ENCODE measurements around the gene BCCIP.

Gene BCCIP

DNA sequence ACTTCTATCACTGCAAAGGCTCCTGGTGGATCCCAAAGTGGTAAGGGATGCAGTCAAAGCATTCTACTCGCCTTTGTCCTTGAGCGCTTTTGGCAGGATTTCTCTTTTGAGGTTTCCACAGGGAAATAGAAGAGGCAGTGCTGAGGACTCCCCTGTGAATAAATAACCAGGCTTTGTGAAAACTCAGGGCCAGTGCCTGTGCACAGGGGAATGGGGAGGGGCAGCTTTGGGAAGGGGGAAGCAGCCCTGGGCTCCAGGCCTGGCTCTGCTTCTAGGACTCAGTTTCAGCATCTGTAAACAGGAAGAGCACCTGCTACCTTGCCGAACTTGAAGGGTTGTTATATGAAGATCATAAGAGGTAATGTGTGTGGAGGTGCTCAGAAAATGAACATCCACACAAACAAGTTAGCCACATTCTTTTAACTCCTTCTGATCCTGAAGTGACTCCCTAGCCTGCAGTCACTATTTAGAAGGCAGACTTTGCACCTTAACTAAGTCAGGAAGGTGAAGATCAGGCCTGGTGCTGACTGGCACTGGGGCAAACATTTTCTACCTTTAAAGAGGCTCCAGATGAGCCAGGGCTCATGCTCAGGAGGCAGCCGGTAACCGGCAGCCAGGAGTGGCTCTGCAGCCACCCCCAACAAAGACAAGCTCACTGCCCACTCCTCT is 25.2 kb upstream of the BCCIP start:
- DNase-seq: no peak

DNA sequence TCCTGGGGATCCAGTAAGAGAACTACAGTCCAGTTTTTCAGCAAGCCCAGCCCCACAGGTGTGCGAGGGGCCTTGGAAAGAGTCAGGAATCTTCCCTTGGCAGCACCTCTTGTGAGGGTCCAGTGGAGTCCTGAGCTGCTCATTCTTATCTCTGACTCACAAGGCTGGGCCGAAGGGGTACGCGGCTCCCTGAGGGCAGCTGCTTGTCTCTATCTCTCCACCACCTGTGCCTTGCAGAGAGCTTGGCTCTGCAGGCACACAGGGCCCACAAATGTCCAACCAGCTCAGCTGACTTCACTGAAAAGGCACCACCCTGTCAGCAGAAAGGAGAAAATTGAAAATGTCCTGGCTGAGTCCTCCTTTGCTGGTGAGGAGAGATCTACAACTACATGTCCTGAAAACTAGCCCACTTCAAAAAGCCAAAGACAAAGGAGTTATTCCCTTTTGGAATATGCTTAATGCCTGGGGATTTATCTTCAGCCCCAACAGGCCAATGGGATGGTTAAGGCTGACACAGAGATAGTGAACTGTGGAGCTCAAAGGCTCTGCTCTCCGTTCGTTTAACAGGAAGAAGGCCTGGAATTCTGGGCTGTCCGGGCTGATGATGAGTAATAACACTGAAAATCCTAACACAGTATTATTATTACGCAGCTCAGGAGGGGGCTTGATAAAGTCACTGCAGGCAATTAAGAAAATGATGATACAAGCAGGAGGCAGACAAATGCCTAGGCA is 23.7 kb upstream of the BCCIP start:
- DNase-seq: no peak

DNA sequence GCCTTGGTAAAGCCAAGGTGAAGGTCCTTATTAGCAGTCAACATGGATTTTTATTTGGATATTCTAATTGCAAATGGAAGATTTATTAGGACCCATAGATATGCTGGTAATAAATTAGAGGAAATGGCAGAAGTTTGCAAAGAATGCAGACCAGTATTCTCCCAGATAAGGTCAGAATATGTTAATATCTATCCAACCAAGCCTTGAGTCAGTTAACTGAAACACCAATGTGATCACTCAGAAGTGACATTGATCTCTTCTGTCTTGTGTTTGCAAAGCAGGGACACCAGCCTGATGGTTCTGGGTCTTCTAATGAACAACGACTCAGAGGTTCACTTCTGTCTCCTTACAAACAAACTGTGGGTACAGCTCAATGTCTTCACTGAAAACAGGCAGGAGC is 21.8 kb upstream of the BCCIP start:
- no peak for DNase-seq

DNA sequence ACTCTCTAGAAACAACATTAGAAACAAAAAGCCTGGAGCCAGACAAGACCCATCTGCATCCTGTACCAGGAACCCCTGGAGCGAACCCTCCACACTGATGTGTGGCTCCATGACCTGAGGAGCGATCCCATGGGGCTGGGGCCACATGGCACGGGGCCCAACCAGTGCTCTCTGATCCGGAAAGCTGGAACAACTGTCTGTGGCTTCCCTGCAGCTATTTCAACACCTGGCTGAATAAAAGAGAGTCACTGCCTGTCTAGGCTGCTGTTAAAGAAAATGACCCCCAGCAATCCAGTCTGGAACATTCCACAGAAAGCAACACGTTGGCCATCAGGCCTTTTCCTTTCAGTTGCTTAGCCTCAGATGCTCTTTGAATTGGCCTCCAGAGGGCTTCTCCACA is 21.2 kb upstream of the BCCIP start:
- DNase-seq: no peak

DNA sequence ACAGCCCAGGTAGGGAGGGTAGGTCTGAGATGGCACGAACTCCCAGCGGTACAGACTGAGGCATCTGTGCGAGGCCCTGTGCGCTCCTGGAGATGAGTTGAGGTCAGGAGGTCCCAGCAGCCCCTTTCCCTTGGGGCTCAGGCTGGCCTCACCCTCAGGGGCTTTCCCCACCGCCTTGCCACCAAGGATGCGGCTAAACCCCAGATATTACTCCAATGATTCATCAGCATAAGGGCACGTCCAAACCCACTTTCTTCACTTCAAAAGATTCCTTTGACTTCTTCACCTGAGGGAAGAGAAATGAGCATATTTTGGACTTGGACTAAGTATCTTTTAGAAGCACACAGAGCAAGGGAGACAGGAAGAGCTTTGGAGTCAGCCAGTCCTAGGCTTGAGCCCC is 20.6 kb upstream of the BCCIP start:
- DNase-seq: no peak

DNA sequence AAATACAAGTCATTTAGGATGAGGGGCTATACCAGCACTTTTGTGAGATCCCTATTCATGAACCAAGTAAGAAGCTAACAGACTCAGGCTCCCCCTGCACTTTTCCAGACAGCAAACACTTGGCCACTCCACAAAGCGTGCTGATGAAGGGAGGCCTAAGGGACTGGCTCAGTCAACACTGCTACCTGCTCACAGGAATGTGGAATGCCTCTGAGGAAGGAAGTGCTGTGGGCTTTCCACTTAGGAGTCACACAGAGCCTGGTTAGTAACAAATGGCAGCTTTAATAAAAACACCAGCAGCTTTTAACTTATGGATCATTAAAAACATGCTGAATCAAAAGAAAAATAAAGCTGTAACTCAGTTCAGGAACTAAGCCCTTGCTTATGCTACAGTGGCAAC is 15.3 kb upstream of the BCCIP start:
- DNase-seq: no peak

DNA sequence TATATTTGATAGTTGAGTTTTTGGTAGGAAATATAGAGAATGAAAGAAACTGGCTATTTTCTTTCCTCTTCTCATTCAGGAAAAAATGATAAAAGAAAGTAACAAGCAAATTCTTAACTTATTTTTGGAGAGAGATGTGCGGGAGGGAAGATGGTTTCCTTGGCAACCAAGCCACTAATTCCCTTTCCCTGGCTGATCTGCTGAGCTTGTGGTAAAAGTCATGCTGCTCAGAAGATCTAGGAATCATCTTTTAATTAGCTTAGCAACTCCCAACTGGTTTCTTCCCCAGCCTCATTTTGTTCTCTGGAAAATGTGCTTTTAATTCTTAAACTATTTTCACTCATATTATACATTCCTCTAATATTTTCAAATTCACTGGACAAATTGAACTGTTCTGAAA is 12.1 kb upstream of the BCCIP start:
- peak; percentile 83 for DNase-seq

DNA sequence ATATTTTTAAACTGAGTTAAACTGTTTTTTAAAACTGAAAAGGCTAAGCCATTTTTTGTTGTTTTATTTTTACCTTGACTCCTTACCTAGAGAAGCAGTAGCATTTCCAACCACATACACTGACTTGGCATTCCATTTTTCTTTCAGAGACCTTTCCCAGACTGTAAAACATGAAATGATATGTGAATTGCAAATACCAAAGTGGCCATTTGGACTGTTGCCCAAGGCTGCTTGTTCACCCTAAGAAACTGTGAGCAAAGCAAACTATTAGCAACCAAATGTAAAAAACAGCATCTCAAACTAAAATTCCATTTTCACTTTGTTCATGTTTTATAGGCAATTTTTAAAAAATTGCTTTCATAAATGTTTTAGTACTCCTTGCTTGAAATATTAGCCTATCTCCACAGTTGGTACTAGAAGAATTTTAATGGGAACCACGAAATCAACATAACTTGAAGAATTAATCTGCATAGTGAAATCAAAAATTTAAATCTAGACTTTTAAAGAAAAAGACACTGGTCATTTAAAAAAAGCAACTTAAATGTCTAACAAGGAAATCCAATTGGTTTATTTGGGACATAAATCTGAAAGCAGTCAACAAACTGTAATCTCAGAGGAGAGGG is 11.1 kb upstream of the BCCIP start:
- peak; percentile 77 for DNase-seq

DNA sequence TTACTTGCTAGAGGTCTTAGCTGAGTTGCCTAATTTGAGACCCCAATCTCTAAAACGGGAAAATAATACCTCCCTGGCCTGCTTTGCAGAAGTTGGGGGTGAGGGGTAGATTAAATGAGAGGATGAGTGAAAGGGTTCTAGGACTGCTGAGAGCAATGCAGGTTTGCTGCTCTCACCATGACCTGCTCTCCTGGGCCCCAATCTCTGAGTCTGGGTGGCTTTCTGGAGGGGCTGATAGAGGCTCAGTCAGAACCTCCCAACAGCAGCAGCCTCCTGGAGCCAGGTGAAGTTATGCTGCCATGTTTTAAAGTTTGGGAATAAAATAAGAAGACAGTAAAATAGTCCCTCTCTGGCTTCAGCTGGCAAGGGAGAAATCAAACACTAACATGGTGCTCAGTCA is 7.6 kb upstream of the BCCIP start:
- no peak for DNase-seq

DNA sequence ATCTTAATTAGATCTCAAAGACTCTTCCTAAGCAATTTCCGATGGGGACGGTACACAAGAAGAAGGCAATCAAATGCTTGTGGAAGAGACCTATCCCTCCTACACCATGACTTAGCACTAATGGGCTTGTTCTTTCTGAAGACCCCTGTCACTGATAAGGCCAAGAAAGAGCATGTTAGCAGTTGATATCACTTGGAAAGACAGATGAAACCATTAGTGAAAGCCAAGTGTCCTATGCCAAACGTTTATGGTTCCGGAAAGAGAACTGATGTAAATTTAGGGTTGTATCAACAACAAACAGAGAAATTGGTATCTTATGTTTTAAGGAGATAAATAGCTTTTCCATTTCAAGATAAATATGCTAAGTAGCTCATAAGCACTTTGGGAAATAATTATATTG is 6.8 kb upstream of the BCCIP start:
- no peak for DNase-seq

DNA sequence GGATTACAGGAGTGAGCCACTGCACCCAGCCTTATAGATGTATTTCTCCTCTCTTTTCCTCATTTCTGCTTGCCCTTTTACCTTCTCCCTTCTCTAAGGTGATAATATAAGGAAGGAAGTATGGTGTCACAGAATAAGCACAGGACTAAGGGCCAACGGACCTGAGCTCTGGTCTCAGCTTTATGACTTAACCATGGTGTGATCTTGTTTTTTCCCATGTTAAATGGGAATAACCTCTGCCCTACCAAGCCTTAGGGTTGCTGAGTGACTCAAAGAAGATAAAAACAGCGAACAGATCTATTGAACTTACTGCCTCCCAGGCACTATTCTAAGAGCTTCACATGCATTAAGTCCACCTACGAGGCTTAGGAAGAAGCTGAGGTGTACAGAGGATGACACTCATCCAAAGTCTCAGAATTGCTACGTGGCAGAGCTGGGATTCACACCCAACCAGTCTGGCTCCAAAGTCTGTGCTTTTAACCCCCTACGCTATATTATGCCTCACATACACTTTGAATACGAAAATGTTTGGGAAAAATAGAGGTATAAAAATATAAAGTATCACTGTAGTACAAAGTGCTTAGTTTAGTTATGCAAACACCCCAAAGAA is 5.9 kb upstream of the BCCIP start:
- DNase-seq: no peak

DNA sequence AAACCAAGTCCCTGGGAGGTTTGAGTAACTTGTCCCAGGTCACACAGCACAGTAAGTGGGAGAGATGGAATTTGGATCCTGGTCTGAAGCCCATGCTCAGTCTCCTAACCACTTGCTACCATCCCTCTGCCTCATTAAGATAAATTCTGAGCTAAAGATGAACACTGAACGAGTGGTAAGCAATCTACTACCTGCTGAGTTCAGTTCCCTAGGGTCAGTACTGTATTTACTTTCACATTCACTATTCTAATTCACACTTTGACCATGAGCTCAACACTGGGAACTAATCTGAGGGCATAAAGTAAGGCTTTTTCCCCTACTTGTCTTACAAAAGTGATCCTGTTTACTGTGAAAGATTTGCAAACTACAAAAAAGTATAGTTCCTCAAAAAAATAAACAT is 2.6 kb upstream of the BCCIP start:
- DNase-seq: no peak

DNA sequence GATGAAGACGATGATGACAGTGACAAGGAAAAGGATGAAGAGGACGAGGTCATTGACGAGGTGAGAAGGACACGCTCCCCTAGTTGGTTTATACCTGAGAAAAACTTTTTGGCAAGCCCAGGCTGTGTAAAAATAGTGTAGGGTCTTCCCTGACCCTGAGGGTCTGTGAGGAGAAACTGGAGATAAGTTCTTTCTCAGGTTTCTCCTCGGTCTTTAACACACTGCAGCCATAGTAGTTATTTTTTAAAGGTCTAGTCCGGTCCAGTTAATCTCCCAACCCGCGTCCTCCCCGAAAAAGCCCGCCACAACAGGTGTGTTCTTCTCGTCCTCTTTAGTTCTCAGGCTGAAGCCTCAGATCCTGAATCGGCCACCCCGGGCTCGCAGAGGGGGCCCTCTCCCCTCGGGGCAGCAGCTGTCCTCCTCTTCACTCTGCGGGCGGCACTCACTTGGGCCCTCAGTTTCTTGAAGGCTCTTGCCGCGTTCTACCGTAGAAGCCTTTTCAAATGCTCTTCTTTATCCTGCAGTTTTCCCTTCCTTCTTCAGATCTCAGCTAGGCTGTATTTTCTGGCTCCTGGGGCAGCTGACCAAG is 411 bp downstream of the BCCIP start:
- DNase-seq: no peak

DNA sequence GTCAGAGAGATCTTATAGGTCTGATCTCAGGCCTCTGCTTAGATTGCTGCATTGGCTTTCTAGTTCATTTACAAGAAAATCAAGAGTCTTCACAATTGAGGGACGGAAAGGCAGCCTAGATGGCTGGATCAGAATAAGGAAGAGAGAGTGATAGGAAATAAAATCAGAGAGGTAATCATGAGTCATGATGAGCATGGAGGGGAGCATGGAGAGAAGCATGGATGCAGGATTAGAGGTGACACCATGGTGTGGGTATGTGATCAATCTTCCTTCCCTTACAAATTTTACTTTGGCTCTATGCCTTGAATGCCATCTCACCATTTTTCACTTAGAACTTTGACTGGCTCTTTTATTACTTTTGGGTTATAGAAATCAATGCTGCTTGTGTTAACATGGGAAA is 1.4 kb downstream of the BCCIP start:
- DNase-seq: peak; percentile 22

DNA sequence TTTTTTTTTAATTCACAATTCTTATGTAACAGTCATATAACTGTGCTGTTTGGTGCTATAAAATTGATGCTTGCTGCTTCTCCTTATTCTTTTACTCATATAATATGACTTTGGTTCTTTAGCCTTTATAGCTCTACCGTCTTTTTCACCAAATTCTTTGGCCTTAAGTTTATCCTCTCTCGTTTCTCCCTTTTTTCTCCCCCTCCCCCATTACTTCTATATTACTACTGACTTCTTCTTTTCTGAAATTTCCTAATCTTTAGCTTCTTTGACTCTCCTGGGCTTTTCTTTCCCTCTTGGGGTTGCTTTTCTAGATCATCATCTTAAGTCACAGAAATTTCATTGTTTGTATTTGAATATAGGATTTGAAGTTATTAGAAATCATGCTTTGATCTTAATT is 3.8 kb downstream of the BCCIP start:
- DNase-seq: no peak

DNA sequence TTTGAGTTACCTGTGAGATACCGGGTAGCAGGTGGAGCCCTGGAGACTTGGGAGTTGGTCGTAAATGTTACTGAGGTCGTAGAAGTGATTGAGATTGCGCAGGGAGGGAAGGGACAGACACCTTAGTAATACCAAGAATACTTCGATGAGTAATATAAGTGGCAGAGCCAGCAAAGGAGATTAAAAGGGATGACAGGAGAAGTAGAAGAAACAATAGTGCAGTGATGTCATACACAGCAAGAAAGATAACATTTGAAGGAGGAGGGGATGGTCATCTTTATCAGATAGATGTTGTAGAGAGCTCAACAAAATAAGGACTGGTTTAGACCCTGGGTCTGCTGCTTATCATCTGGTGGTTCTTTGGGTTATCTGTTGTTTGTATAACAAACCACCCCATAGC is 5.0 kb downstream of the BCCIP start:
- no peak for DNase-seq

DNA sequence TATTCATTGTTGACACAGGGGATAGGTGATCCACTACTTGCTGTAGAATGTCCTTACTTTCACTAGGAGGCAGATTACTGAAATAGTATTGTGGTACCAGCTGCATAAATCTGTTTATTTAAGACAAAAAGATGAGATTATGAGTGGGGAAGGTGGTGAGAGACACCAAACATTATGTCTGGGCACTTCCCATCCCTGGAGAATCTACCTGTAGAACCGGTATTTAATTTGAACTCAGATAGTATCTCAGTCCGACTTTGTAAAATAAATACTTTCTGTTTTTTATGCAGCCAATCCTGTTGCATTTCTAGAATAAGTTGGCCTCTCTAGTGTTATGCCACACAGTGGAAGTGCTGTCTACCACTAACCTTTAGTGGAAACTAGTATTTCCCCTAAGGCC is 13.4 kb downstream of the BCCIP start:
- DNase-seq: no peak

DNA sequence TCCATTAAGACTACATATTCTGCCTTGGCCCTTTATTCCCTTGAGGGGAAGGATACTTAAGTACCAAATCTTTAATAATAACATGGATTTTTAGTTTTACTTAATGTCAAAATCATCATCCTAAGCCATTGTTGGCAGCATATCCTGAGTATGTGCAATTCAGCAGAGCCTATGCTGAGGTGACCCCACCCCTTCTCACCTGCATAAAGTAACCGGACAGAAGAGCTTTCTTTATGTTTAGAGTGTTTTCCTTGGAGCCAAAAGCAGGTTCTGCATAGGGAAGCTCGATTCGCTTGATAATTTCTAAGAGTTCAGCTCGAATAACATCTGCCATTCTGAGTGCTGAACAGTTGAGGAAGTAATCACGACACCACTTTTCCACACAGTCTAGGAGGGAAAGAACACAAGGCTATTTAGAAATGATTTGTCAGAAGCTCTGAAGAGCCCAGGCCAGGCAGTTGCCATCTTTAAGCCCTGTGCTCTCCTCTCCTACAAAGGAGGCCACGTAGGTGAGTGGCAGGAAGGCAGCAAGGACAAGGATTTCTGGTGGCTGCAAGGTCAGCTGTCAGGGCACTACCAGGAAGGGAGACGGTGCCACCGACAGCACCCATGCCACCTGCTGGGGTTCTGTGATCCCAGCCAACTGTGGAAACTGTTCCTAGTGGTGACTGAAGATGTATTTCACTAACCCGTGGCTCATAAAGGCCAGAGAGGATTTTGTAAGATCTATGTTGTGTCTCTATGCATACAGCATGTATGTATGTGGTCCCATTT is 15.6 kb downstream of the BCCIP start:
- no peak for DNase-seq

DNA sequence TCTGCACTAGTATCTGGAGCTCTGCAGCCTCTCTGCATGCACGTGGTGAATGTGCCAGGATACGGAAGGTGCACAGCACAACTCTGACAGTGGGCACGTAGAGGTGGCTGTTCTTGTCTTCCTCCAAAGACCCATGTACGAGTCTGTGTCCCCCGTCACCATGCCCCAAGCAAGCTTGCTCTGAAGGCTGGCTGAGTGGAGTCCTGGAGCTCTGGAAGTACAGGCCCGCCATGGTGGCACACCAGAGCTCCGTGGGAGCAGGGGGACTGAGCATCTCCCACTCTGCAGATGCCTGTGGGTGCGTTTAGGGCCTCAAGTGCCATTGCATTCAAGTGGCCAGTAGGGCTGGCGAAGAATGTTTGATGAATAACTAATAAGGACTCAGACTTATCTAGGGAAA is 17.1 kb downstream of the BCCIP start:
- no peak for DNase-seq

DNA sequence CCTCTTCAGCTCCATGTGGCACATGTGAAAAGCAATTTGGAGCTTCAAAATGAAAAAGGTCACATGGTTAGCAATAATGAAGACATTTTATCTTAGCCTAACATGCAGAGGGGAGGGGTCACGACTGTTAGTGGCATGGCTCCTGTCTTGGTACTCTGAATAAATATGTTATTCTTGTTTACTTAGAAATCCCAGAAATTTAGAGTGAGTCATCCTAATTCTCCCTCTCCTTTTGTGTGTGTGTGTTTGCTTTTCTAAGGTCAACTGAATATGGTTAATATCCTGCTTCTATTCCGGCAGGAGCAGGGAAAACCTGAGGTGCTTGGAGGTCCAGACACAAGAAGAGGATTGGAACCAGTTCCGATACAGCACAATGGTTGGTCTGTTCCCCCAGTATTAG is 17.6 kb downstream of the BCCIP start:
- DNase-seq: peak; percentile 34

DNA sequence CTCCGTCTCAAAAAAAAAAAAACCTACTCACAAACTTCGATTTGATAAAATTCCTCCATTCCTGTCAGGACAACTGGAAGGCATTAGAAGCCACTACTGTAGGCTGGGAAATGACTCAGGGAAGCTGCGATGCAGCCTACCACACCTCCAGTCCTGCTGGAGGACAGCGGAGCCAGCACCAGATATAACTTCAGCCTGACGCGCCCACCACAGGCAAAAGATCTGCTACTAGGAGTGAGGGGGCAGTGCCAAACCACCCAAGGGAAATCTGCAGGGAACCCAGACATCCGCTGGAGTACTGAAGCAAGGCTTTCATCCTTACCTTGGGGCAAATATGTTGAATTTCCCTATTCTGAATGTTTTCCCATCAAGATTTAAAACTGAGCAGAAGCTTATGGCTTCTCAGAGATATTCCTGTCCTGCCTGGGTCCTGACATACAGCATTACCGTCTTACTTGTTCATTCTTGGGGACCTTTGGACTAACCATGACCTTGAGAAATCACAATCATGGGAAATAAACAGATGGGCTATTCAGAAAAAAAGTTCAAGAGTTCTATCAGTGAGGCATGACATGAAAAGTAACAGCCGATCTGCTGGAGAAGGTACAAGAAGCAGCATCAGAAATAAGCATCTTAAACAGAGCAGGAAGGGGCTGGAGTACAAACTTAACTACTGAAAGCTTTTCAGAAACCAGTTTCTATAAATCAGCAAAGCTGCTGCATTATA is 20.4 kb downstream of the BCCIP start:
- DNase-seq: no peak

DNA sequence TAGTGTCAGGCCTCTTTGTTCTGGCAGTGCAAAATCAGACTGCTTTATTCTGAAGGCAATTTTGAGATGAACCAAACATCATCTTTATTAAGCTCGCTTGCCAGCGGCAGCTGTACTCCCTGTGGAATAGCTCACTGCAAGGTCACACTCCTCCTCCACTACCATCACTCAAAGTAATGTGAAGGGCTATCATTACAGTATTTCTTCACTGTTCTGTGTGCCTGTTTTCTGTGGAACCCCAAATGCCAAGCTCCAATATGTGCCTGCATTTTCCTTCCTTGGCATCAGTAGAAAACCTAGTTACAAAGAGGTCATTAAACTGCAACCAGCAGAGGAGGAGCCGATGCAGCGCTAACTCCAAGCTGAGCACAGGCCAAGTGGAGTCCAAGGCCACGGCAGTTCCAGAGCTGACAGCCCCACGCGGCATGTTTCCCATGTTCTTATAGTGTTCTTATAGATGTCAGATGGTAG is 21.4 kb downstream of the BCCIP start:
- DNase-seq: no peak

Data from fibroblast of skin of scalp (primary cell).